Measurements from ENCODE around the gene NFKB1. TPM values are rescaled to one million over a fixed set of nuclear protein-coding genes. Genes with fewer than 3 reads are reported as not detected.

NFKB1 gene
- total RNA-seq, 1 donor from 2014 or later: 18.8 TPM

DNA sequence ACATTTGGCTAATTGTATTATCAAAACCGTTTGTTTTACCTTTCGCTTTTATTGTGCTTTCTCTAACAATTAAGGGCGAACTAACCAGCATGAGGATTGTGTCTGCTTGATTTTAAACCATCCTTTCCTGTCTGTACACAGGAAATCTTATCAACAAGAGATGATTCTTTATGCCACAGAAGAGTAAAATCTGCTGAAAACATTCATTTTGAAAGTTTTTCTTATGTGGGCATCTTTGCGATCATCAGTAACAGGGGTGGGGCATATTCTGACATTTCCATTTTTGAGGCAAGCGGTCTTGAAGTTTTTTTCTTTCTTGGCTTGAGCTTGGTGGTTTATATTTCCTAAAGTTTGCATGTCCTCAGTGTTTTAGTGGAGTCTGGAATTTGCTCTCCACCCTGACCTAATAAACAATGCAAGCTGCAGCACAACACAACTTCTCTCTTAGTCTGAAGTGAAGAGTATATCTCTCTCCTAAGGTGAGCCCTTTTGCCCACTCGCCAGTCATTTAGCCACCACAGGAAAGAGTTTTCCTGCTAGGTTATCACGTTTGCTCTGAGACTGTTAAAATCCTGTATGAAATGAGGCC lies 26.6 kb downstream of the NFKB1 start:
- no peak overlapping the region for H3K4me3 ChIP-seq (ENCODE audit: low read length in 3 of 3)
- no peak overlapping the region for H3K9ac ChIP-seq (ENCODE audit: low read depth in 1 of 3, low read length in 3 of 3)
- no peaks in the 10 kb centered on the region for H3K9me3 ChIP-seq (ENCODE audit: control insufficient read depth in 3 of 3, low read length in 3 of 3)
- H3K4me1 ChIP-seq (ENCODE audit: control insufficient read depth in 3 of 3, insufficient read depth in 3 of 3, low read length in 3 of 3): peaks cover 0 to 2% (median 0%) of the 10 kb centered on the region in 3 donors
- no peak overlapping the region for H3K27ac ChIP-seq (ENCODE audit: low read depth, low read length)
- H3K36me3 ChIP-seq (ENCODE audit: control insufficient read depth in 3 of 3, insufficient read depth in 3 of 3, low read length in 3 of 3): peaks cover 0 to 8% (median 5%) of the 10 kb centered on the region in 3 donors
- H3K27me3 ChIP-seq (ENCODE audit: control insufficient read depth in 3 of 3, insufficient read depth in 3 of 3, low read length in 3 of 3): no peaks in the 10 kb centered on the region

DNA sequence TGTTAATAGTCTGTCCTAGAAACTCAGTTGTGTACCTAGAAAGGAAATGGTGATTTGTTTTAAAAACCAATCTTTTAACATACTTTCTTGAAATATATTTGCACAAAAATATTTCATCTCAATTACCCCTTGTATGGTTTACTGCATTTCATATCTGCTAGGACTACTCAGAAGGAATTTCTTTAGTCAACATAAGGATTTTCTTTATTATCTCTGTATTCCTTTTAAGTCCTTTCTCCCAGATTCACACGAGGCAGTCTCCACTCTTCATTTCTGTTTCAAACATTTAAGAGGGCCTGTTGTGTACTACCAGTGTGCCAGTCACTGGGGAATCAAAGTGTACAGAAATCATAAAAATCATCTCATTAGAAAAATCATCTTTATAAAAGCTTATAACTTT lies 28.8 kb downstream of the NFKB1 start:
- no peak overlapping the region for H3K4me3 ChIP-seq (ENCODE audit: low read length in 3 of 3)
- H3K9me3 ChIP-seq (ENCODE audit: control insufficient read depth in 3 of 3, low read length in 3 of 3): no peaks in the 10 kb centered on the region
- H3K9ac ChIP-seq (ENCODE audit: low read depth in 1 of 3, low read length in 3 of 3): no peak overlapping the region
- peaks cover 4 to 8% (median 5%) of the 10 kb centered on the region in 3 donors for H3K36me3 ChIP-seq (ENCODE audit: control insufficient read depth in 3 of 3, insufficient read depth in 3 of 3, low read length in 3 of 3)
- H3K27ac ChIP-seq (ENCODE audit: low read depth, low read length): no peak overlapping the region
- H3K27me3 ChIP-seq (ENCODE audit: control insufficient read depth in 3 of 3, insufficient read depth in 3 of 3, low read length in 3 of 3): no peaks in the 10 kb centered on the region
- H3K4me1 ChIP-seq (ENCODE audit: control insufficient read depth in 3 of 3, insufficient read depth in 3 of 3, low read length in 3 of 3): no peaks in the 10 kb centered on the region

DNA sequence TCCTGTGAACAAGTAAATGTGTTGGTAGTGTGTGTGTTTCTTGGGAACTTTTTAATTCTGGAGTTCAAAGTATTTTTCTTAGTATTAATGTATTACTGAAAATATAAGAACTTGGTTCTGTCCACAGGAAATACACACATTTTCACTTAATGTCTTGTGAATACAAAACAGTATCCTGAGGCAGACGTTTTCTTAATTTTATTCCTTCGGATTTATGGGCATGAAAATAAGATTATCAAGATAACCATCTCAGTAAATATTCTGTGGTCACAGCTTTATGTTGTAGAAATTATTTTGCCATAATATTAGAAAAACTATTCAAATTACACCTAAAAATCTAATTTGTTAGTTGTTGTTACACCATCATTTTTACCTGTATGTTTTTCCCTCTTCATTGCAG lies 29.8 kb downstream of the NFKB1 start:
- H3K9me3 ChIP-seq (ENCODE audit: control insufficient read depth in 3 of 3, low read length in 3 of 3): no peaks in the 10 kb centered on the region
- H3K4me1 ChIP-seq (ENCODE audit: control insufficient read depth in 3 of 3, insufficient read depth in 3 of 3, low read length in 3 of 3): no peaks in the 10 kb centered on the region
- peaks cover 4 to 5% (median 4%) of the 10 kb centered on the region in 3 donors for H3K36me3 ChIP-seq (ENCODE audit: control insufficient read depth in 3 of 3, insufficient read depth in 3 of 3, low read length in 3 of 3)
- H3K4me3 ChIP-seq (ENCODE audit: low read length in 3 of 3): no peak overlapping the region
- H3K27ac ChIP-seq (ENCODE audit: low read depth, low read length): no peak overlapping the region
- H3K9ac ChIP-seq (ENCODE audit: low read depth in 1 of 3, low read length in 3 of 3): no peak overlapping the region
- H3K27me3 ChIP-seq (ENCODE audit: control insufficient read depth in 3 of 3, insufficient read depth in 3 of 3, low read length in 3 of 3): no peaks in the 10 kb centered on the region

DNA sequence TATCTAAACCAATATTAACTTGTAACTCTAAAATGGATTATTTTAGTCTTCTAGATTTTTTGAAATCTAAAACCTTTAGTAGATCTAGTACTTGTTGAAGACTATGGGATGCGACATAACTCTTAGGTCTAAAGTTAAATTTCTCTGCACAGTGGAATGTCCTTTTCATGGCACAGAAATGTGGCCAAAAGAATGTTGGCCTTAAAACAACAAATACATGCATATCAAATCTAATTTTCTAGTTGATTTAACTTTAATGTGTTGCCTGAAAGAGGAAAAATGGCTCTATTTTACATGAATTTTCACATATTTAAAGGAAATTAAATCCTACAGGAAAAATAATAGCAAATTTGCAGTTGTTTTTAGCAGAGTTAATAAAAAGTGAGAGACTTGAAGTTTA lies 30.3 kb downstream of the NFKB1 start:
- Histone ChIP-seq H3K4me3 (ENCODE audit: low read length in 3 of 3) (no peak overlapping the region), H3K36me3 (ENCODE audit: control insufficient read depth in 3 of 3, insufficient read depth in 3 of 3, low read length in 3 of 3) (peaks cover 4 to 5% (median 4%) of the 10 kb centered on the region in 3 donors), H3K9ac (ENCODE audit: low read depth in 1 of 3, low read length in 3 of 3) (no peak overlapping the region), H3K27ac (ENCODE audit: low read depth, low read length) (no peak overlapping the region), H3K27me3 (ENCODE audit: control insufficient read depth in 3 of 3, insufficient read depth in 3 of 3, low read length in 3 of 3) (no peaks in the 10 kb centered on the region), H3K4me1 (ENCODE audit: control insufficient read depth in 3 of 3, insufficient read depth in 3 of 3, low read length in 3 of 3) (no peaks in the 10 kb centered on the region), H3K9me3 (ENCODE audit: control insufficient read depth in 3 of 3, low read length in 3 of 3) (no peaks in the 10 kb centered on the region)

DNA sequence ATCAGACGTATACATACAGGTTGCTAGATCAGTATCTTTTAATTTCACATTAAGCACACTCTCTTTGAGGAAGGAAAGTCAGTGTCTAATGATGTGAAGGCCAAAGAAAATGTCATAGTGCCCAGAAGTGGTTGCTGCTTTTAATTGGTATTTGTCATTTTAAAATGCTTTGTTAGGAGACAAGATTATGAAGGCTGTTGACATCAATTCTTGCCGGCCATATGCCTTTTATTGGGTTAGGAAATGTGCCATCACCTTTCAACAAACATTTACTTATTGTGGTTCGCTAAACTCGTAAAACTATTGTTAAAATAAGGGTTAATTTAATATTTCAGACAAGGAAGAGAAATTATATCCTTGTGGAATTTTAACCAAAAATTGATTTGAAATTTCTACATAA lies 32.2 kb downstream of the NFKB1 start:
- peaks cover 3 to 4% (median 4%) of the 10 kb centered on the region in 3 donors for H3K36me3 ChIP-seq (ENCODE audit: control insufficient read depth in 3 of 3, insufficient read depth in 3 of 3, low read length in 3 of 3)
- no peaks in the 10 kb centered on the region for H3K9me3 ChIP-seq (ENCODE audit: control insufficient read depth in 3 of 3, low read length in 3 of 3)
- H3K27ac ChIP-seq (ENCODE audit: low read depth, low read length): no peak overlapping the region
- H3K4me3 ChIP-seq (ENCODE audit: low read length in 3 of 3): no peak overlapping the region
- H3K4me1 ChIP-seq (ENCODE audit: control insufficient read depth in 3 of 3, insufficient read depth in 3 of 3, low read length in 3 of 3): no peaks in the 10 kb centered on the region
- H3K27me3 ChIP-seq (ENCODE audit: control insufficient read depth in 3 of 3, insufficient read depth in 3 of 3, low read length in 3 of 3): no peaks in the 10 kb centered on the region
- H3K9ac ChIP-seq (ENCODE audit: low read depth in 1 of 3, low read length in 3 of 3): no peak overlapping the region

DNA sequence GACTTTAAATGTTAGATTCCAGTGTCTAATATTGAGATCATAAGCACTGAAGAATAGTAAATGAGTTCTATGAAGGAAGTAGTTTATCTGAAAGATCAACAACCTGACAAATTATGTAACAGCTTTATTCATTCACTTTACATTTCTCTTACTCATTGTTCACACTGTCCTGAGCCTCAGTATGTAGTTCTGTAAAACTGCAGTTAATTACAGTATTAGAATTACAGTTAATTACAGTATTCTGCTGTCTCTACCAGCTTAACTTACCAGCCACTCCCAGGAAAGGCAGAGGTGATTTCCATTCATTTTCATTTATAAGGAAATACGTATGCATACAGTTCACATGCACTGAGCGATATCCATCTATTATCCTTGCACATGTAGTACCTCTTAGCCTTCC lies 32.7 kb downstream of the NFKB1 start:
- Histone ChIP-seq H3K36me3 (ENCODE audit: control insufficient read depth in 3 of 3, insufficient read depth in 3 of 3, low read length in 3 of 3) (peaks cover under 1 to 4% (median 3%) of the 10 kb centered on the region in 3 donors), H3K9ac (ENCODE audit: low read depth in 1 of 3, low read length in 3 of 3) (no peak overlapping the region), H3K4me1 (ENCODE audit: control insufficient read depth in 3 of 3, insufficient read depth in 3 of 3, low read length in 3 of 3) (no peaks in the 10 kb centered on the region), H3K27me3 (ENCODE audit: control insufficient read depth in 3 of 3, insufficient read depth in 3 of 3, low read length in 3 of 3) (no peaks in the 10 kb centered on the region), H3K4me3 (ENCODE audit: low read length in 3 of 3) (no peak overlapping the region), H3K9me3 (ENCODE audit: control insufficient read depth in 3 of 3, low read length in 3 of 3) (no peaks in the 10 kb centered on the region), H3K27ac (ENCODE audit: low read depth, low read length) (no peak overlapping the region)

DNA sequence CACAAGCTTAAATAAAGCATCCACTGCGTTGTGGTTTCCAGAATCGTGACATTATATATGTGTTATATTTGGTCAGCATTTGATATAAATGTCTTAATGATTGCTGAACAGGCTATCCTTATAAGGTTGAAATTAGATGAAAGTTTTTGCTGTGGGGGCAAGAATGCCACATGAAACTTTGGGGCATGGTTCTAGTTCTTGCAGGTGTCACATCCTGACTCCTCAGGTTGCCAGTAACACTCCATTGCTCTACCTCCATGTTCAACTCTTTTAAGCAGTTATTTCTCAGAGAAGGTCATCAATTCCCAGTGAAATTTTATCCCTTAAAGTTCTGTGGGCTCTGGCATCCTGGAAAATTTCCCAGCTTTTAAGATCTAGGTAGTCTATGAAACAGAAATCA lies 33.7 kb downstream of the NFKB1 start:
- Histone ChIP-seq H3K9ac (ENCODE audit: low read depth in 1 of 3, low read length in 3 of 3) (no peak overlapping the region), H3K36me3 (ENCODE audit: control insufficient read depth in 3 of 3, insufficient read depth in 3 of 3, low read length in 3 of 3) (peaks cover 3 to 4% (median 3%) of the 10 kb centered on the region in 3 donors), H3K9me3 (ENCODE audit: control insufficient read depth in 3 of 3, low read length in 3 of 3) (no peaks in the 10 kb centered on the region), H3K4me3 (ENCODE audit: low read length in 3 of 3) (no peak overlapping the region), H3K4me1 (ENCODE audit: control insufficient read depth in 3 of 3, insufficient read depth in 3 of 3, low read length in 3 of 3) (no peaks in the 10 kb centered on the region), H3K27ac (ENCODE audit: low read depth, low read length) (no peak overlapping the region), H3K27me3 (ENCODE audit: control insufficient read depth in 3 of 3, insufficient read depth in 3 of 3, low read length in 3 of 3) (no peaks in the 10 kb centered on the region)

DNA sequence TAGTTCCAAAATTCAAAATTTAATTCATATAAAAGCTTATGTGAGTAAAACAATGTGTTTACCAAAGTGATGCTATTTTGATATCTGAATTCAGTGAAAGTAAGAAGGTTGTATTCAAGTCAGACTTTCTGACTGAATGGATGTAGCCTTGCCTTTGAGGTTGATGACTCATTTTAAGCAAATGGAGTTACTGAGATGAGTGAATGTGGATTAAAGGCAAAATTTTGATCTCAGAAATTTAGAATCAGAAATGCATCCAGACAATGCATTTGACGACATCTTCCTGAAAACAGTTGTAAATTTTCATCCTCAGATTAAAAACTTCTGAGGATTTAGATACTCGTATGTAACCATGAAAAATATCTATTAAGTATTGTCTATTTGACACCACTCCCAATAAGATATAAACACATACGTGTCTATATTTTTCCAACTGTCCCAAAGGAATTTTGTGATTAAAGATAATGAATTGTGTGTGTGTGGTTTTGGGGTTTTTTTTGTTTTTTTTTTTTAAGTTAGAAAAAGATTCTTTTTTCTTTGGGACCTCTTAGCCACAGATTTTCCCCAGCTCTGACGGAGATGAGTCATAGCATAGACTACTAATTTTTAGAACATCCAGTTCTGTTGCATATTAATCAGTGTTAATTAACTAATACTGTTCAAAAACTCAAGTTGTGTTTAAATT lies 34.4 kb downstream of the NFKB1 start:
- Histone ChIP-seq H3K9me3 (ENCODE audit: control insufficient read depth in 3 of 3, low read length in 3 of 3) (no peaks in the 10 kb centered on the region), H3K4me1 (ENCODE audit: control insufficient read depth in 3 of 3, insufficient read depth in 3 of 3, low read length in 3 of 3) (no peaks in the 10 kb centered on the region), H3K4me3 (ENCODE audit: low read length in 3 of 3) (no peak overlapping the region), H3K9ac (ENCODE audit: low read depth in 1 of 3, low read length in 3 of 3) (no peak overlapping the region), H3K27me3 (ENCODE audit: control insufficient read depth in 3 of 3, insufficient read depth in 3 of 3, low read length in 3 of 3) (no peaks in the 10 kb centered on the region), H3K36me3 (ENCODE audit: control insufficient read depth in 3 of 3, insufficient read depth in 3 of 3, low read length in 3 of 3) (peaks cover 3 to 4% (median 3%) of the 10 kb centered on the region in 3 donors), H3K27ac (ENCODE audit: low read depth, low read length) (no peak overlapping the region)

DNA sequence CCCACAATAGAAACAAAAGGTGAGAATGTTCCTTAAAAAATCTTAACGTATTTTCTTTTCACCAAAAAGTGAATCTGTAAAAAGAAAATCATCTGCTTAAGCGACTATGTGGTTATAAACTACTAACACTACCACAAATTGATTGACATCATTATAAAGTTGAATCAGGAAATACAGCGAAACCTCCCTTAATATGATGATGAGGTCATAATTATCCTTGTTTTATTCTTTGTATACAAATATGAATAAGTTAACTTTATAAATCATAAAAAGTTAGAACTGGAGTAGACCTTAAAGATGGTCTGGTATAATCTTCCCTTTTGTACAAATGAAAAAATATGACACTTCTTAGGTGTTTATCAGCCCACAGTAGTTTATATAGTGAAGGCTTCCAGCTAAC lies 35.6 kb downstream of the NFKB1 start:
- no peaks in the 10 kb centered on the region for H3K4me1 ChIP-seq (ENCODE audit: control insufficient read depth in 3 of 3, insufficient read depth in 3 of 3, low read length in 3 of 3)
- no peaks in the 10 kb centered on the region for H3K27me3 ChIP-seq (ENCODE audit: control insufficient read depth in 3 of 3, insufficient read depth in 3 of 3, low read length in 3 of 3)
- H3K9me3 ChIP-seq (ENCODE audit: control insufficient read depth in 3 of 3, low read length in 3 of 3): no peaks in the 10 kb centered on the region
- no peak overlapping the region for H3K9ac ChIP-seq (ENCODE audit: low read depth in 1 of 3, low read length in 3 of 3)
- no peak overlapping the region for H3K27ac ChIP-seq (ENCODE audit: low read depth, low read length)
- H3K4me3 ChIP-seq (ENCODE audit: low read length in 3 of 3): no peak overlapping the region
- H3K36me3 ChIP-seq (ENCODE audit: control insufficient read depth in 3 of 3, insufficient read depth in 3 of 3, low read length in 3 of 3): peaks cover 5 to 7% (median 7%) of the 10 kb centered on the region in 3 donors

DNA sequence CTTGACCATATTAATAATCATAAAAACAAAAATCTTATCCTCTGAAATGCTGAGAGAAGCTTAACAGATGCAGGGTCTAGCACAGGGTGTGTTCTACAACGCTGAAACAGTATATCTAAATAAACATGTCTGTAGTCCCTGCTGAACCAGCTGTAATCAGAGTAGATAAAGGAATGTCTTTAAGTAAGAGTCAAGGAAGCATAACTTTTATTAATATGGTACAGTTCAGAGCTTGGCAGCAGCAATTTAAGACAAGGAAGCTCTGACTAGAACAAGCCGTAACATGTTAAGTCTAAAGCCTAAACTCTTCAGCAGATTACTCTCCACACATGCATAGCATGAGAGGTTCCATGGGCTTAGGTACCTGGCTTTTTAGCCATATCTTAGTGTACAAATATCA lies 36.1 kb downstream of the NFKB1 start:
- Histone ChIP-seq H3K9ac (ENCODE audit: low read depth in 1 of 3, low read length in 3 of 3) (no peak overlapping the region), H3K27ac (ENCODE audit: low read depth, low read length) (no peak overlapping the region), H3K36me3 (ENCODE audit: control insufficient read depth in 3 of 3, insufficient read depth in 3 of 3, low read length in 3 of 3) (peaks cover 5 to 8% (median 7%) of the 10 kb centered on the region in 3 donors), H3K4me3 (ENCODE audit: low read length in 3 of 3) (no peak overlapping the region), H3K9me3 (ENCODE audit: control insufficient read depth in 3 of 3, low read length in 3 of 3) (no peaks in the 10 kb centered on the region), H3K27me3 (ENCODE audit: control insufficient read depth in 3 of 3, insufficient read depth in 3 of 3, low read length in 3 of 3) (no peaks in the 10 kb centered on the region), H3K4me1 (ENCODE audit: control insufficient read depth in 3 of 3, insufficient read depth in 3 of 3, low read length in 3 of 3) (no peaks in the 10 kb centered on the region)

All from skeletal muscle tissue (tissue), 4 donors.